NCI-H1694 treated with DMSO at 0.1 percent for 48 hours (cell line): Measurements from ENCODE around the gene STK32B.
"Not testable (repeated sequence)": the region's sequence is repeated elsewhere in the genome, so short reads cannot be mapped to it uniquely, and the experiment has no call there.

Source experiments
- DNase-seq: peaks from one replicate; lab custom pipeline; 2025; lab: John Stamatoyannopoulos, UW

The STK32B gene

DNA sequence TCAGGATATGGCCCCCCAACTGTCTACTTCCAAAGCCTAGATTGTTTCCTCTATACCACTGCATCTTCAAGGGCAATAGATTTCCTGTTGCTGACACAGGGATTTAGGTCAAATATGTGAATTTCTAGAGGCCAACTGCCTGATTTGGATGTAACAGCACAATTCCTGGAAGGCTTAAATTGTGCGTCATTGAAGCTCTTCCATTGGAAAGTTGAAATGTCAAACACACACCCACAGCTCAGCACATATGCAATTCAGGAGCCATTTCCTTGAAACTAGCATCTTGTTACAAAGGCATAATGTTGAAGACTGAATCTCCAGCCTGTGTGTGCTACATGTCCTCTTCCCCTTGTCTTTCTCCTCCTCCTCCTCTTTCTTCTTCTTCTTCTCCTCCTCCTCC lies 158.6 kb downstream of the STK32B start:
- no peak for DNase-seq

DNA sequence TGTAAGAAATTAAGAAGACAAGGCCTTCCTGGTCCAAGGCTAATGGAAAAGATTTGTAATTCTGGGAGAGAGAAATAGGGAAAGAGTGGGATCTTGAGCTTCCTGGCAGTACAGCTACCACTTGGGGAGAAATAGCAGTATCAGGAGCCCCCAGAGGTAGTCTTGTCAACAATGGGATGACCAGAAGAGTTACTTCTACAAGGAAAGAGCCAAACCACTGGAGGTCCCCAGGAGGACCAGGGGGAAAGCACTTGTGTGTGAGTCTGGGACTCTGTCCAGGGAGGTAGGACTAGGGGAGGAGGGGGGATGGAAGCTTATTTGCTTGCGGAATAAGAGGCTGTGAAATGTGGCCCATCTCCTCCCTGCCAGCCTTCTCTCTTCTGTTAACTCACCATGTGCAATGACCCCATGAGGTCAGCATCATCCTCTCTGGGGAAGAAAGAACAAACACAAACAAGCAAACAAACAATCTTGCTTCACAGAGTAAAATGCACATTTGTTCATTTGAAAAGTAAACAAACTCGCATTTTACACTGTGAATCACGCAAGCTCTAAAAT lies 160.1 kb downstream of the STK32B start:
- DNase-seq: no peak

DNA sequence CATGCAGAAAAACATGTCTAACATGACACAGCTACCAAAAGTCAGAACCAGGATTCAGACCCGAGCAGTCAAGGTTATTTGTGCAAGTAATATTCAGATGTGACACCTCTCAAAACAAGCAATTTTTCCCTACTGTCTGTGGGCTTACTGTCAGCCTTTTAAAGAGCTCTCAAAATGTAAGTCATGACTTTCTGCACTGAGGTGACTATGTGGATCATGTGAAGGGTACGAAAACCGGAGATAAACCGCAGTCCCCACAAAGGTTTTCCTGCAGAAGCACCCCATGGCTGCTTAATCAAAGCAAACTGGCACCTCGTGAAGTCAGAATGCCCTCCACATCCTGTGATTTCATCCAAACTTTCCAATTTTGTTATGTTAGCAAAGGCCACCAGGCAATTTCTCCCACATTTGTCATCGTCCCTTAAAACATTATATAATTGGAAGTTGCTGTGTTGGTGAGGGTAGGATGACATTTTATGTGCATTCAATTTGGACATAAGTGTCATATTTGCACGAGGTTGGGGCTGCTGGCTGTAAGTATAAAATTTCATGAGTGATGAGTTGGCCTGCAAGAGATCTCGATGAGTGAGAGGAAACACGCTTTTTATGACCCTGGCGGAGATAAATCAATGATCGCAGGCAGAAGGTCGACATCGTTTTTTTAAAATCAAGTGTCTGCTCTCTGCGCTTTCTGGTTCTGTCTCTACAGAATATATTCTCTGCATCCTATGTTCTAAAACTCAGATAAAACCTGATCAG lies 161.2 kb downstream of the STK32B start:
- DNase-seq: no peak

DNA sequence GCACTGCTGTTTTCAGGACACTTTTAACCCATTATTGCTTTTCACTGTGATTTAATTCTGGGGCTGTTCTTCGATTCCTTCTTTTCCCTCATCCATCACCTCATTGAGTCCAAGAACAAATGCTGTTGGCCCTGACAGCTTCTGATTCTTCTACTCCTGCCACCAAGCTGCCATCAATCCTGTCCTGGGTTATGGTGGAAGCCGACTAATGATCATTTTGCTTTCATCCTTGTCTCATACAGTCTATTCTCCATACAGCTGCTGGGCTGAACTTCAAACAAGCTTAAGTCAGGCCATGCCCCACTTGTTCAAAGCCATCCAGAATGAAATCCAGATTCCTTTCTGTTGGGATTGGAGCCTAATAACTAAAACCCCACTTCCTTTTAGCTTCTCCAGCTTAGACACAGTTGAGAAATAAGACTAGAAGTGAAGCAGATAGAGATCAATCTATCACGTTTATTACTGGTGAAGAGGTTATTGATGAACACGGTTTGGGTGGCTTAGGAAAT lies 161.9 kb downstream of the STK32B start:
- DNase-seq: no peak

DNA sequence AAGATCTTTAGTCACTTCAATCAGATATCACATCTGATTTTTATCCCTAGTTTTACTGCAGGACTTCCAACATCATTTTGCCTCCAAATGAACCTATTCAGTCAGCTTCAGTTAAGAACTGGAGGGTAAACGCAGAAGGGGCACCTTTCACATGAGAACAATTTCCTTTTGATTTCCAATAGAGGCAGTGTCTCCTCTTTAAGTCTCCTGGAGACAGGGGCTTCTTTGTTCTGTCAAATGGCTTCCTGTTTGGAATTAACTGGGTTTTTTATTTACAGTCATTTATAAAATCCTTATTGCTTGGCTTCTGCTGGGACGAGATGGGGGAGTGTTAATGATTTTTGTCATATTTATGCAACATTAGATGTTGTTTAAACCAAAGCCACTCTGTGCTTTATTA lies 164.0 kb downstream of the STK32B start:
- DNase-seq: no peak

DNA sequence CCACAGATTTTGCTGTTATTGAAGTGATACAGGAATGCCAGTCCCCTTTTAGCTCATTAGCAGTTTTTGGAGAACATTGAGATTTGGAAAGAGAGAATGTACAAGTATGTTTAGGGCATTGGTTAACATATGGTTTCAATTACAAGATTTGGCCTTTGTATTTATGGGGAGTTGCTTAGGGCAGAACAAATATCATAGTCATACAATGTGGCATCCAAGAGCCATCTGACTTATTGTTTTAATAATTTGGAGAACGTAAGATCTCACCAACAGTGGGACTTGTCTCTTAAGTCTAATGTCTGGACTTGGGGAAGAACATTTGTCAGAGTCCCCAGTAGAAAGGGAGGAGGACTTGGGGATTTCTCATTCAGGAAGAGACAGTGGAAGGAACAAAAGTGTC lies 166.1 kb downstream of the STK32B start:
- DNase-seq: no peak

DNA sequence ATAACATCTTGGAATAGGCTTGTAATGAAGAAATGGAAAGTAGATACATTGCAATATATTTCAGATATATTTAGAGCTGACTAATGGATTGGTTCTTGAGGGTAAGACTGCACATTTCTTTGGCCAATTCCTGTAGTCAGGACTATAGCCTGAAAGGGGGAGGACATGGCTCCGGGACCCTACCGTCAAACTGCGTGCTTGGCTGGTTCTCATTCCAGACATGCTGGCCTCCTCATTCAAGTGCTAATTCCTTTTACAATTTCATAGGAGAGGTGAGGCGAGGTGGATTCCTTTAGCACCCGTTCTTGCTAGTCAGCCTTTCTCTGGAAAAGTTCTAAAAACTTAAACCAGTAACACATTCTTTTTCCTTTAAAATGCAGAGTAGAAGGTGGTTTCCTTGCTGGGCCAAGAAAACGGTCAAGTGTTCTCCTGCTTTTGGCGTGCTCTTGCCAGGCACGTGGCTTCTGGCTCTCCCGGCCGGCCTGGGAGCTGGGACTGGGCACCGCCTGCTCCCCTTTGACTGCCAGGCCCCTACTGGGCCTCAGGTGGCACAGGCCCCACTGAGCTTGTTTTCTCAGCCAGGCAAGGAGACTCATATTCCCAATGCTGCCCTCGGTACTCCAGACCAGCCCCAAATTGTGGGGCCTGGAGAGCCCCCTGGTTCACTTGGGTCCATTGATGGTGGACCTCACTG lies 167.2 kb downstream of the STK32B start:
- DNase-seq: no peak

DNA sequence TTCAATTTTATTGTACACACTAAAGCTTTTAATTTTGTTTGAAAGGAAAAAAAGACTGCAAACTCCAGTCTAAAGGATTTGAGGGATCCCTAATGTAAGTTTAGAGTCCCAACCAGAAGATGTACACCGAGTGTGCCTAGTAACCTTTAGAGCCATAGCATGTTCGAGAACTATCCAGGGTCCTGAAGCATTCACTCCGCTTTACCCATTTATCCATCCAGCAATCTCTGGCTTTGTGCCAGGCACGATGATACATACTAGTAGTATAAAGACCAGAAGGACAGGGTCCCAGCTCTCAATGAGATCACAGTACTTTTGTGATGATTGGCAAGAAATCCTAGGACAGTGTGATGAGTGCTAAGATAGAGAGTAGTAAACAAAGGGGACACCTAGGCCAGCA lies 168.7 kb downstream of the STK32B start:
- DNase-seq: no peak

DNA sequence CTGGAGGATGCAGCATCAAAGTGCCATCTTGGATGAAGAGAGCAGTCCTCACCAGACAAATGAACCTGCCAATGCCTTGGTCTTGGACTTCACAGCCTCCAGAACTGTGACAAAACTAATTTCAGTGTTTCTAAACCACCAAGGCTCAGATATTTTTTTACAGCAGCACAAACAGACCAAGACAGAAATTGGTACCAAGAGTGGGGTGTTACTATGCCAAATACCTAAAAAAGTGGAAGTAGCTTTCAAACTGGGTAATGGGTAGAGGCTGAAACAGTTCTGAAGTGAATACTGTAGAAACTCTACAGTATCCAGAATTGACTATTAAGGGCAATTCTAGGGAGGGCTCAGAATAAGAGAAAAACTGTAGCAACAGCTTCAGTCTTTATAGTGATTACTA lies 170.8 kb downstream of the STK32B start:
- no peak for DNase-seq

DNA sequence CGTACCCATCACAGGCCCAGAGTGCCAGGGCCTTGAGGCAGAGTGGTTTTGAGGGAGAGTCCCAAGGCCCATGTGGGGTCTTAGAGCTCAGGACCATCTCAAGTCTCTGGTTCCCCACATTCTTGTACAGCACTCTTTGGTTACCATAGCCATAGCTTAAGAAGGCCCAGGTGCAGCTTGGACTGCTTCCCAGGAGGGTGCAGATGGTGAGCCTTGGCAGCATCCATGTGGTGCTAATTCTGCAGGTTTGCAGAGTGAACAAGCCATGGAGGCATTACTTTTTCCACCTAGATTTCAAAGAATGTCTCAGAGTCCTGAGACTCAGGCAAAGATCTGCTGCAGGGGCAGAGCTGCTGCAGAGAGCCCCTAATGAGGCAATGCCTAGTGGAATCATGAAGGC lies 171.7 kb downstream of the STK32B start:
- DNase-seq: no peak

DNA sequence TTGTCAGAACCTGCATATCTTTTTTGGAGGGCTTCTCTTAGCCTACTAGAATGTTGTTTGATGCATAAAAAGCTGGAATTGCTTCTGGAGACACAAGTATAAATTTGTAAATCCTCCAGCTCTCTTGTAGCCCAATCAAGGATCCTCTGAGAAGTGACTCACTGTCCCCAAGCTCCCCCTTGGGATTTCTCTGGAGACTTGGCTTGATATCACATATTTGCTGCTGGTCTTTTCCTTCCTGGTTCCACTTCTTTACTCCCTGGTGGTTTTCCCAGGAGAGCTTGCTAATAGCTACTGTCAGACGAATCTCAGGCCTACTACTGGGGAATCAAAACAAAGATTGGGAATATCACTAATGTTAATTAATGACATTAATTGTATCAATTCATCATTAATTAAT lies 173.1 kb downstream of the STK32B start:
- no peak for DNase-seq

DNA sequence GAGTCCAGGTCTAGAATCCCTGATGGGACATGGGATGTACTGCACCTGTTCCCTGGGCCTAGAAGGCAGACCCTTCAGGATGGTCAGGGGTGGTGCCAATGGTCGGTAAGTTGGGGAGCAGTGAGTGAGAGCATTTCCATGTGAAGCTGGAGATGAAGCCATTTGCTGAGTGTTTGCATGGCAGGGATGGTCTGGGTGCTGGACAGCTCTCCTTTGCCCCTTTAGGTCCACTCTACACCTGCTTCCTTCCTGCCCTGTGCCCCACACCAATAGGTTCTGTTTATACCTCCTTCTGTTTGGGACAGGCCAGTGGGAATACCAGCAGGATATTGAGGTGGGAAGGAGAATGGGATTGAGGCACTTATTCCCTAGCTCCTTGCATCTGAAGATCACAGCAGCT lies 181.3 kb downstream of the STK32B start:
- DNase-seq: no peak

DNA sequence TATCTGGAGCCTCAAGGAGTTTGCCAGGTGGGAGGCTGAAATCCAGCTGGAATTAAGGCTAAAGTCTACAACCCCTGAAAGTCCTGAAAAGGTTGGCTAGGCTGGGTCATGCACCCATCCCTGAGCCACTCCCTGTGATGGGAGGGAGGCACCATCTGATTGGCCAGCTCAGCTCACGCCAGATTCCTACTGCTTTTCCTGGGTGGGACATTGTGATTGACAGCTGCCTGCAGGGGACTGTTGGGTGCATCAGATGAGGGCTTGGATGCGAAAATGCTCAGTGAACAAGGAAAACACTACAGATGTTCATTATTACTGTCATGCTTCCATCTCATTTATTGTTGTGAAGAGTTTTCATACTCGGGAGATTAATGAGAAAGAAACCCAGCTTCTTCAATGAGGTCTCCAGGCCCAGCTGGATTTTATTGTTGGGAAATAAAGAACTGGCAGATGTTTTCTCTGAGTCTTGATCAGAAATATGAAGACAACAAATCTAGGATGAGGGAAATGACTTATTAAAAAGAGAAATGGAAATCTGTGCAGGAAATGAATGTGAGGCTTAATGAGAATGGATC lies 185.9 kb downstream of the STK32B start:
- DNase-seq: no peak

DNA sequence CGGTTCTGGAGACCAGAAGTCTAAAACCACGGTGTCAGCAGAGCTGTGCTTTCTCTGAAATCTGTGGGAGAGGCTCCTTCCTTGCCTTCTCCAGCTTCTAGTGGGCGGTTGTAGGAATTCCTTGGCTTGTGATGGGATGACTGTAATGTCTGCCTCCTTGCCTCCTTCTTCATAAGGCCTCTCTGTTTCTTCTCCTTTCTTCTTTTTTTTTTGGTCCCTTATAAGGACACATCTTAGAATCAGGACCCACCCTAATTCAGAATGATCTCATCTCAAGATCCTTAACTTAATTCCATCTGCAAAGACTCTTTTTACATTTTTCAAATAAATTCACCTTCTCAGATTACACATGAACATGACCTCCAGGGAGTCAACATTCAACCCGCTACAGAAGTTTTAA lies 186.9 kb downstream of the STK32B start:
- DNase-seq: no peak

DNA sequence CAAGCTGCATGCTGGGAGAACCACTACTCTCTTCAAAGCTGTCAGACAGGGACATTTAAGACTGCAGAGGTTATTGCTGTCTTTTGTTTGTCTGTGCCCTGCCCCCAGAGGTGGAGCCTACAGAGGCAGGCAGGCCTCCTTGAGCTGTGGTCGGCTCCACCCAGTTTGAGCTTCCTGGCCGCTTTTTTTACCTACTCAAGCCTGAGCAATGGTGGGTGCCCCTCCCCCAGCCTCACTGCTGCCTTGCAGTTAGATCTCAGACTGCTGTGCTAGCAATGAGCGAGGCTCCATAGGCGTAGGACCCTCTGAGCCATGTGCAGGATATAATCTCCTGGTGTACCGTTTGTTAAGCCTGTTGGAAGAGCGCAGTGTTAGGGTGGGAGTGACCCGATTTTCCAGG lies 195.8 kb downstream of the STK32B start:
- DNase-seq: not testable (repeated sequence)

DNA sequence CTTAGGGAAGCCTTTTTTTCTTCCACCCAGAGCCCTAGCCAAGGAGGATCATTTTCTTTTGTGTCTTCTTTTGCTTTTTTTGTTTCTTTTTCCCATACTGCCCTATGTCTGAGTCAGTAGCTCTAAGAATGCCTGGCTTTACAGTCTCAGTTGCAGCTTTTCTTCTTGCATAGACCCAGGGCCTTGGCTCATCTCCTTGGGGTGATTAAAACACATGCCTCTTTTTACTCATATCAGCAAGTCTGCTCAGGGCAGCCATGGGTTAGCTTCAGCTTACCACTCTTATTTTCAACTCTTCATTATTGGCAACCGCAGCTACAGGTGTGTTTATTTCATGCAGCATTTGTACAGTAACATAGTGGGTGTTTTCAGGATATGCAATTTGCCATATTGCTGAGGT lies 196.5 kb downstream of the STK32B start:
- DNase-seq: no peak

DNA sequence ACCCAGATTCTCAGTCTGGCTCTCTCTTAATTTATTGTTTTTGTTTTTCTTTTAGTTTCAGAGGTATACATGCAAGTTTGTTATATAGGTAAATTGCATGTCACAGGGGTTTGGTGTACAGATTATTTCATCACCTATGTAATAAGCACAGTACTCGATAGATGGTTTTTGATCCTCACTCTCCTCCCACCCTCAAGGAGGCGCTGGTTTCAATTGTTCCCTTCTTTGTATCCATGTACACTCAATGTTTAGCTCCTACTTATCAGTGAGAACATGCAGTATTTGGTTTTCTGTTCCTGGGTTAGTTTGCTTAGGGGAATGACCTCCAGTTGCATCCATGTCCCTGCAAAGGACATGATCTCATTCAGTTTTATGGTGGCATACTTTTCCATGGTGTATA lies 198.4 kb downstream of the STK32B start:
- no peak for DNase-seq

DNA sequence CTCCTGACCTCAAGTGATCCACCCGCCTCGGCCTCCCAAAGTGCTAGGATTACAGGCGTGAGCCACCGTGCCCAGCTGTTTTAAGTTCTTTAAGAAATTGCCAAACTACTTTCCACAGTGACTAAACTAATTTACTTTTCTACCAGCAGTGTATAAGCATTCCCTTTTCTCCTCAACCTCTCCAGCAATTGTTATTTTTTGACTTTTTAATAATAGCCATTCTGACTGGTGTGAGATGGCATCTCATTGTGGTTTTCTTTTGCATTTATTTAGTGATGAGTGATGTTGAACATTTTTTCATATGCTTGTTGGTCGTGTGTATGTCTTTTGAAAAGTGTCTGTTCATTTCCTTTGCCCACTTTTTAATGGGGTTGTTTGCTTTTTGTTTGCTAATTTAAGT lies 199.3 kb downstream of the STK32B start:
- not testable (repeated sequence) for DNase-seq

DNA sequence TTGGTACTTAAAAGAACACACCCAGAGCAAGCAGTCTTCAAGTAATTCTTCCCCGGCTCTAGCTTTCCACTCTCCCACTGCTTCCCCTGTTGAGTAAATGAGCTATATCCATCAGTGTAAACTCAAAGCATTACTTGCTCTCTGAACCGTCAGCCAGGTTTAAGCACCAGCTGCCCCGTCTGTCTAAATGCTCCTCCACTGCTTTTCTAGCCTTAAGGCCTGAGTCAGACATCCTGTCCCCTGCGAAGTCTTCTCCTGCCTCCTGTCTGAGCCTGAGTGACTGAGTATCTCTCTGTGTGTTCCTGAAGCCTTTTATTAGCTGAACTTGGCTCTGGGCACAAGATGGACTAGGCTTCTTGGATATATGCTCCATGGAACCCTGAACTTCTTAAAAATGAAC lies 205.1 kb downstream of the STK32B start:
- no peak for DNase-seq

DNA sequence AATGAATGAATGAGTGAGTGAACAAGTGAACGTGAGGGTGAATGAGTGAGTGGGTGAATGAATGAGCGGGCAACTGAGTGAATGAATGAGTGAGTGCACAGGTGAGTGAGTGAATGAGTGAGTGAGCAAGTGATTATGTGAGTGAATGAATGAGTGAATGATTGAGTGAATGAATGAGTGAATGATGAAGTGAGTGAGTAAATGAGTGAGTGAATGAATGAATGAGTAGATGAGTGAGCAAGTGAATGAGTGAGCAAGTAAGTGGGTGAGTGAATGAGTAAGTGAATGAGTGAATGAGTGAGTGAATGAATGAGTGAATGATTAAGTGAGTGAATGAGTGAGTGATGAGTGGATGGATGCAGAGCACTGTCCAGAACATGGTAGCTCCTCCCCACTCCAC lies 205.8 kb downstream of the STK32B start:
- DNase-seq: no peak

DNA sequence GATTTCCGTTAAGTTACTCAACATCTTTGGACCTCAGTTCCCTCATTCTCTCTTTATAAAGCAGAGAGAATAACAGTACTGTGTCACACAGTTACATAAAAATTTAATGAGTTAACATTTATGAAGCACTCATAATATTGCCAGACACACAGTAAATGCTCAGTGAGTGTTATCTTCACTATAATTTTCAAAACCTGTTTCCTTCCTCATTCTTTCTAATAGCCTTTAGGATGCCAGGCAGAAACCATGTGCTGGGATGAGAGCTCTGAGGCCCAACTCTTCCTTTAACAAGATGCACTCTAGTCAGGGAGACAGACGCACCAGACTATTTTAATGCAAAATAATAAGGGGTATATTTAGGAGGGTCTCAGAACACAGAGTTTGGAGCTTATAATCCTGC lies 208.2 kb downstream of the STK32B start:
- DNase-seq: no peak

DNA sequence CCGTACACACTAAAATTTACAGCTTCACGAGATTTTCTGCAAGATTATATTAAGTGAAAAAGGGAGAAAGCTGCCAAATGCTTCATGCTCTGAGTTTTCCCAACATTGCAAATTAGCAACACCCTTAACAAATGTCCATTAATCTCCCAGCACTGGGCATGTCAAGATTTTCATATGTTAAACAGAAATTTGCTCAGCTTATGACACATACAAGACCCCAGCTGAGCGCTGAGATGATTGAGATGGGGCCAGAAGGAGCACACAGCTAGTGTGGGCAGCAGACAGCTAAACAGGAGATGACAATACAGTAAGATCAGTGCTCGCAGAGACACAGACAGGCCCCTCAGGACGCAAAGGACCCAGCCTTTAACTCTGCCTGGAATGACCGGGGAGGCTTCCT lies 208.8 kb downstream of the STK32B start:
- no peak for DNase-seq

DNA sequence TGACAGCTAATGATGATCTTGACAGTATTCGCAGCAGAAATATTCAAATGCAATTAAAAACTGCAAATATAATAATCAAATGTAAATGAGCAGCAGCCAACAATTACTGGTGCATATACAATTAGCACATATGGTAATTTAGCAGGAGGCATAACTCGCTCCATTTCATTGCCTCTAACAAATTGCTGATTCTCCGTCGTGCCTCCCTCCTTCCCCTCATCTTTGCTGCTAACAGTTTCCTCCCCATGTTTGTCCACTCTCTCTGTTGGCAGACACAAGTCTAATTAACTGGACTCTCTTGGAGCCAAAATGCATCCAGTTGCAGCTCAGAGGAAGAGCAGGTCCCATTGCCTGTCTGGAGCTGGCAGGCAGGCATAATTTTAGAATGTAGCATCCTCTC lies 210.6 kb downstream of the STK32B start:
- DNase-seq: no peak
